Measurements from ENCODE around the gene ZDHHC3. TPM values are rescaled to one million over a fixed set of nuclear protein-coding genes. Genes with fewer than 3 reads are reported as not detected.

ZDHHC3 gene
- total and polyA plus RNA-seq, 3 donors from 2014 or later = 122 to 248 (median 164) TPM

DNA sequence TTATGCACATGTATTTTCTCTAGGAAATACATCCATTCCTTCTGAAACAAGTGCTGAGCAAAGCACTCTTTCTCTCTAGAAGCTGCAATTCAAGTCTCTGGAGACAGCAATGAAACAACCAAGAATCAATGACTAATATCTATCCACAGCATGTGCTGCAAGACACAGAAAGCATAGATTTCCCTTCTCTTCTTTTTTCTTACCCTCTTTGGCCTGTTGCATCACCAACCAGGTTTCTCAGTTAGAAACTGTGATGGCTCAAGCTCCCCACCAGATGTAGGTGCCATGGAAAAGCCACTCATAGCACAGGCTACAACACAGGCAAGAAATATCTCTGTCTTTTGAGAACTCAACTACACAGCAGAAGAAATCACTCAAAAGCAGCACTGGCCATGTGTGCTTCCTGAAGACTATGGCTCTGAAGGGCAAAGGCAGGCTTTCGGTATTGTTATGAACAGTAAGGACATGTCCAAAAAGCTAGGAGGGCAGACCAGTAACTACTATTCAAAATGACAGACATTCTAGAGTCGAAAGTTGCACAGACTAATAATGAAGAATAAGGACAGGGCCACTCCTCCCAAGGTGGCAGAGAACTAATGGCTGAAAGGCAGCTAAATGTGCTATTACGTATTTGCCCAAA is 15.5 kb downstream of the ZDHHC3 start:
- 93 to 95% methylated on average over 3 of the region's 3 CpGs for WGBS, 2 donors
- no peak for DNase-seq
- TF ChIP-seq POLR2A (IDR thresholded peaks at IDR 0.05) = no peak
- TF ChIP-seq, protein P1, sequence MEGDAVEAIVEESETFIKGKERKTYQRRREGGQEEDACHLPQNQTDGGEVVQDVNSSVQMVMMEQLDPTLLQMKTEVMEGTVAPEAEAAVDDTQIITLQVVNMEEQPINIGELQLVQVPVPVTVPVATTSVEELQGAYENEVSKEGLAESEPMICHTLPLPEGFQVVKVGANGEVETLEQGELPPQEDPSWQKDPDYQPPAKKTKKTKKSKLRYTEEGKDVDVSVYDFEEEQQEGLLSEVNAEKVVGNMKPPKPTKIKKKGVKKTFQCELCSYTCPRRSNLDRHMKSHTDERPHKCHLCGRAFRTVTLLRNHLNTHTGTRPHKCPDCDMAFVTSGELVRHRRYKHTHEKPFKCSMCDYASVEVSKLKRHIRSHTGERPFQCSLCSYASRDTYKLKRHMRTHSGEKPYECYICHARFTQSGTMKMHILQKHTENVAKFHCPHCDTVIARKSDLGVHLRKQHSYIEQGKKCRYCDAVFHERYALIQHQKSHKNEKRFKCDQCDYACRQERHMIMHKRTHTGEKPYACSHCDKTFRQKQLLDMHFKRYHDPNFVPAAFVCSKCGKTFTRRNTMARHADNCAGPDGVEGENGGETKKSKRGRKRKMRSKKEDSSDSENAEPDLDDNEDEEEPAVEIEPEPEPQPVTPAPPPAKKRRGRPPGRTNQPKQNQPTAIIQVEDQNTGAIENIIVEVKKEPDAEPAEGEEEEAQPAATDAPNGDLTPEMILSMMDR (IDR thresholded peaks at IDR 0.05) = no peak

DNA sequence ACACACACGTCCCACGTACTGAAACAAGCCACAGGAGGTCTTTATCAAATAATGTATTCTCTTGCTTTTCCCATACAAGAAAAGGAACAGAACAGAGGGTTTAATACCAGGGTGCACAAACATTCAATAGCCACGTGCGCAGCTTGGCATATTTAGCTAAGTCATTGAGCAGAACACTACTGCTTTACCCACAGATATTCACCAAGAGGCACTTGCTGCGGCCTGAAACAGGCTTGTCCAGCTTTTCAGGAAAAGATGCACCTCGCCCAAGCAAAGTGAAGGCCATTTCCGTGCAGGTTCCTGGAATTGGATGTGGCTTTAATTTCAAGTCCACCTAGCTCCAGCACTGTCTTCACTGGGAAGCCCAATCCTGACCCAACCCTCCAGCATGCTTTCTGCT is 17.6 kb downstream of the ZDHHC3 start:
- H3K27me3 ChIP-seq = no peaks in the 10 kb centered on the region
- TF ChIP-seq, protein P1 (IDR thresholded peaks at IDR 0.05) = no peak
- no peak for TF ChIP-seq POLR2A (IDR thresholded peaks at IDR 0.05)
- H3K36me3 ChIP-seq (ENCODE audit: low read depth, missing control alignments) = no peaks in the 10 kb centered on the region
- no peak overlapping the region for H3K27ac ChIP-seq
- H3K4me1 ChIP-seq = no peaks in the 10 kb centered on the region
- no peak for DNase-seq
- no peaks in the 10 kb centered on the region for H3K9me3 ChIP-seq
- 94 to 97% methylated on average over 7 of the region's 7 CpGs for whole genome bisulfite sequencing, 2 donors
- intact Hi-C loops (cut with DNase I; ENCODE audit: low total_unique reads) = no loop called here
- no peak overlapping the region for H3K4me3 ChIP-seq

More for the DNA sequence above, 15.5 kb downstream of the ZDHHC3 start:
- Histone ChIP-seq H3K4me1 (no peaks in the 10 kb centered on the region), H3K27ac (no peak overlapping the region), H3K4me3 (no peak overlapping the region), H3K36me3 (ENCODE audit: low read depth, missing control alignments) (no peaks in the 10 kb centered on the region), H3K27me3 (no peaks in the 10 kb centered on the region), H3K9me3 (no peaks in the 10 kb centered on the region)
- intact Hi-C loops (cut with DNase I; ENCODE audit: low total_unique reads) = no loop called here

DNA sequence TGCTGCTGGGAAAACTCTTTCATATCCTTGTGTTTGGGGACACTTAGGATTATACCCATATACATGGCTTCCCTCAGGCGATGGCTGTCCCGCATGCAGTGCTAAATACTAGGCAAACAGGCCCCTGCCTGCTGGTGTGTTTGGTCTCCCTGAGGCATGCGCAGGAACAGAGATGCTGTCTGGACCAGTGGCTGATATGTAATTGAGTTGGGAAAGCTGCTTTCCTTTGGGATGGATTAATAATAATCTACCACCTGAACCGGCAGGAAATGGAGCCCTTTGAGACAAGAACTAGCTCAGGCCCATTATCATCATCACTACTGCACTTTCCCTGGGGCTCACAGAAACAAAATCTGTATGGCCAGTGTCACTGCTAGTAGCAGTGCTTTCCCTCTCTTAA is 18.0 kb downstream of the ZDHHC3 start:
- no peaks in the 10 kb centered on the region for H3K27me3 ChIP-seq
- H3K27ac ChIP-seq = no peak overlapping the region
- 89 to 97% methylated on average over 4 of the region's 4 CpGs for WGBS, 2 donors
- intact Hi-C loops (cut with DNase I; ENCODE audit: low total_unique reads) = no loop called here
- H3K4me1 ChIP-seq = no peaks in the 10 kb centered on the region
- no peak overlapping the region for H3K4me3 ChIP-seq
- TF ChIP-seq, protein P1 (IDR thresholded peaks at IDR 0.05) = no peak
- TF ChIP-seq POLR2A (IDR thresholded peaks at IDR 0.05) = no peak
- no peaks in the 10 kb centered on the region for H3K9me3 ChIP-seq
- DNase-seq = no peak
- no peaks in the 10 kb centered on the region for H3K36me3 ChIP-seq (ENCODE audit: low read depth, missing control alignments)

DNA sequence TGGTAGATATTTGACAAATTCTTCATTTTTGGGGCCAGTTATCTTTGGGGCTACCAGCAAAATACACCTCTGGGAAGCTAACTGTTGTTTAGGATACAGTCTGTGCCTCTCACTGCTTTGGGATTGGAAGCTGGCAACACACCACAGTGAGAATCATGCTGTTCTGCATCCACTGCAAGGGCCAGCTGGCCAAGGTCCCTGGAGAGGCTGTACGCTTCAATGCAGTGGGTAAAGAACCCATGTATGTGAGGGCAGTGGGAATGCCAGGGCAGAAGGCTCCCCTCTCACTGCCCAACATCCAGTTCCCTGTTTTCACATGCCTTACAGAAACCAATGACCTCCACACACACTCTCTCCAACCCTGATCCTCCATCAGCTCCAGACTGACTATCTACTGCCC is 20.1 kb downstream of the ZDHHC3 start:
- intact Hi-C loops (cut with DNase I; ENCODE audit: low total_unique reads) = no loop called here
- WGBS, 2 donors = 47 to 57% methylated on average over 1 of the region's 1 CpG
- H3K27me3 ChIP-seq = no peaks in the 10 kb centered on the region
- H3K27ac ChIP-seq = no peak overlapping the region
- DNase-seq = no peak
- no peaks in the 10 kb centered on the region for H3K9me3 ChIP-seq
- TF ChIP-seq, protein P1 (IDR thresholded peaks at IDR 0.05) = no peak
- no peak for TF ChIP-seq POLR2A (IDR thresholded peaks at IDR 0.05)
- H3K4me3 ChIP-seq = no peak overlapping the region
- H3K4me1 ChIP-seq = no peaks in the 10 kb centered on the region
- no peaks in the 10 kb centered on the region for H3K36me3 ChIP-seq (ENCODE audit: low read depth, missing control alignments)

DNA sequence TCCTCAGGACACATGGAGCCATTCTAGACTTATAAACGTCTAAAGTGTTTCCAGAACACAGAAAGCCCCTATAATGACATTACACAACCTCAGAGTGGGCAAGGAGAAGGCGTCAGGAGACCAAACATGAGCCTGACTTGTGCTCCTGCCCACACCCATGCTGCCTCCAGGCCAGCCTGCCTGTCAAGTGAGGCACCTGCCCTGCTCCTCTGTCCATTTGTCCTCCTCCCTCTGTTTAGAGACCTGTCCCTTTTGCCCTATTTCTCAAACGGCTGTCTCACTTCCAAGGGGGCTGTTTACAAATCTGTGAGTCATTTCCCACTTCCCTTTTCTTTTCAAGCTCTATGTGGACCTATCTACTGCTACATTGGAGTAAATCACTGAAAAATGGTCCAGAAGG is 21.0 kb downstream of the ZDHHC3 start:
- Histone ChIP-seq H3K4me3 (no peak overlapping the region), H3K27ac (no peak overlapping the region), H3K9me3 (no peaks in the 10 kb centered on the region), H3K27me3 (no peaks in the 10 kb centered on the region), H3K36me3 (ENCODE audit: low read depth, missing control alignments) (no peaks in the 10 kb centered on the region), H3K4me1 (no peaks in the 10 kb centered on the region)
- intact Hi-C loops (cut with DNase I; ENCODE audit: low total_unique reads) = no loop called here
- WGBS, 2 donors = 67 to 72% methylated on average over 3 of the region's 3 CpGs
- DNase-seq = no peak
- no peak for TF ChIP-seq POLR2A (IDR thresholded peaks at IDR 0.05)
- TF ChIP-seq, protein P1 (IDR thresholded peaks at IDR 0.05) = no peak
